Dermis microvascular lymphatic vessel endothelial cell (primary cell): ENCODE measurements around the gene MRS2. TPM values are rescaled to one million over a fixed set of nuclear protein-coding genes. Genes with fewer than 3 reads are reported as not detected.
"Not testable (repeated sequence)": the region's sequence is repeated elsewhere in the genome, so short reads cannot be mapped to it uniquely, and the experiment has no call there.

Experiments used
- DNase-seq, 2 donors: peaks; one replicate each; pipeline versions ENCODE4 v3.0.0 to v3.0.0-alpha.2; 2010; ENCODE audit warnings: low read depth in 2 of 2
- total RNA-seq: library from RNA; depleted of rRNA; stranded (reverse); fragments of >200 nt; gene quantifications from 2 replicates; pipeline ENCODE4 v1.2.1, GENCODE V29; 2014

MRS2 gene, protein sequence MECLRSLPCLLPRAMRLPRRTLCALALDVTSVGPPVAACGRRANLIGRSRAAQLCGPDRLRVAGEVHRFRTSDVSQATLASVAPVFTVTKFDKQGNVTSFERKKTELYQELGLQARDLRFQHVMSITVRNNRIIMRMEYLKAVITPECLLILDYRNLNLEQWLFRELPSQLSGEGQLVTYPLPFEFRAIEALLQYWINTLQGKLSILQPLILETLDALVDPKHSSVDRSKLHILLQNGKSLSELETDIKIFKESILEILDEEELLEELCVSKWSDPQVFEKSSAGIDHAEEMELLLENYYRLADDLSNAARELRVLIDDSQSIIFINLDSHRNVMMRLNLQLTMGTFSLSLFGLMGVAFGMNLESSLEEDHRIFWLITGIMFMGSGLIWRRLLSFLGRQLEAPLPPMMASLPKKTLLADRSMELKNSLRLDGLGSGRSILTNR
- total RNA-seq: 8.0 and 16.2 TPM in 2 replicates

DNA sequence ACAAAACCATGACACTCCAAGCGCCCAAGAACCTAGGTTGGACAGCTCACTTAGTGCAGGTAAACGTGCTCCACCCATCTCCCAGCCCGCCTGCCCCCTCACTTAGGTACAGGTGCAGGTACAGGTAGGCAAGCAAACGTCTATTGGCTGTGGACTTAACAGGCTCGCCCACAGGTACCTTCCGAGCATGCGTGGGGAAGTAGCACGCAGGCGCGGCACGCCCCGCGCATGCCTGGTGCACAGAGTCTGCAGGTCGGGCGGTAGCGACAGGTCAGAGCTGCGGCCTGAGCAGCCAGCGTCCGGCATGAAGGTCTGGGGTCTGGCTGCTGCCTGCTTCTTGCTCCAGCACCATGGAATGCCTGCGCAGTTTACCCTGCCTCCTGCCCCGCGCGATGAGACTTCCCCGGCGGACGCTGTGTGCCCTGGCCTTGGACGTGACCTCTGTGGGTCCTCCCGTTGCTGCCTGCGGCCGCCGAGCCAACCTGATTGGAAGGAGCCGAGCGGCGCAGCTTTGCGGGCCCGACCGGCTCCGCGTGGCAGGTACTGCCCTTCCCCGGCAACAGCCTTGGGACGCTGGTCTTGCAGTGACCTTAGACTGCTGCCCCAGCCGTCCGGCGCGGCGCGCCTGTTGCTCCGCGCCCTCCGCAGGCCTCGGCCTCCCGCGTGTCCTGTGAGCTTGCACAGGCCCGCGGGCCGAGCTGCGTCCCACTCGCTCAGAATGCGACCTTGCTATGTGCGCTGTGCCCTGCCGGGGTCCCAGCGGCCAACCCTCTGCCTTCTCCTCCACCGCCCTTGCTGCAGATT, at the start of gene MRS2:
MRS2 (plus strand) TSS at position 240 of the 804 bp plus-strand sequence; CDS start at position 351, 111 bp downstream.
- DNase-seq: peak; percentile 66 to 84

DNA sequence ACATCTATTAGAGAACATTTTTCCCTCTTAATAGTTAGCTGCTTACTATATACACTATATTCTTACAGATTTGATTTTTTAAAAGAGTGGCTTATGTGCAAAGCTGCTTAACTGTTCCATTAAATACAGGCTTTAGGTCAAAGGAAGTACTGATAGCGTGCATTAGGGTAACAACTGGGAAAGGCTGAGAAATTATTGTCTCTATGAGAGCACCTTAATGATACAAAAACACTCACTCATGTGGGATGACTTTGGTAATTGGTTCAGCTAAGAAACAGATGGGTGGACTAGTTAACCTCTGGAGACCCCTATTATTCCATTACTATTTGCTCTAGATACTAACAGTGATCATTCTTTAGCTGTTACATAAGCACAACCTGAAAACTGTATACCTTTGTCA, 48.9 kb upstream of the MRS2 start:
- no peak for DNase-seq

DNA sequence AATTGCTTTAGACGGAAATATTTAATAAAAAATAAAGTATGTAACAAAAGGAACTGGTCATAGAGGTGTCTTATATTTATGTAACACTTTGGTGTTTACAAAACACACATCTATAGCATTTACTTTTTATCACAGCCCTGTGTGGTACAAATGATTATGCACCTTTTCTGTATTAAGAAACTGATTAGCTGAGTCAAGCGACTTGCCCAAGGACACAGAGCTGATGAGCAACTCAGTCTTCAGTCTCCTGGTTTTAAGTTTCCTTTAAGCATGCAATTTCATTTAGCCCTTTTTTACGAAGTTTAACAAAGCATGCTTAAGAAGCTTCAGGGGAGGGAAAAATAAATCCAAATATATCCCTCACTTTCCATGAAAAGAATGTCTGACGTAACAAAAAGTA, 47.3 kb upstream of the MRS2 start:
- DNase-seq: no peak

DNA sequence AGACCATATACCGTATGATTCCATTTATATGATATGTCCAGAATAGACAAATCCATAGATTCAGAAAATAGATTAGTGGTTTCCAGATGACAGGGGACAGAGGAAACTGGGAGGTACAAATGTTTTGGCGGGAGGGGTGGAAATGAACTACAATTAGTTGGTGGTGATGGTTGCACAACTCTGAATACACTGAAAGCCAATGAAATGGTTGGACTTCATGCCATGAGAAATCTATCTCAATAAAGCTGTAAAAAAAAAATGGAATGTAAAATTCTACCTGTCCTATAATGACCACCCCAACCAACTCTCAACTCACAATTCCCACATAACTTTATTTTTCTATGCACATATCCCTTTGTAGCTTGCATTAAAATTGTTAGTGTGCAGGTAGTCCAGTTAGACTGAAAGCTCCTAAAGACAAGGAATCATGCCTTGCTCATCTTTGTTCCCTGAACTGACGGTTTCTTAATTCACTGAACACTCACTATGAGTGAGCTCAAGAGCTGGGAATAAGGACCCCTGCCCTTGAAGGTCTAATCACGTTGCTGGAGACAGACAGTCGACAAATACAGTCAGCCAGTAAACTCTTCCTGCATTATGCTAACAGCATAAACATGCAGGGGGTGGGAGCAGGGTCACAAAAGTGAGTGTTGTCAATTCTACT, 46.3 kb upstream of the MRS2 start:
- no peak for DNase-seq

DNA sequence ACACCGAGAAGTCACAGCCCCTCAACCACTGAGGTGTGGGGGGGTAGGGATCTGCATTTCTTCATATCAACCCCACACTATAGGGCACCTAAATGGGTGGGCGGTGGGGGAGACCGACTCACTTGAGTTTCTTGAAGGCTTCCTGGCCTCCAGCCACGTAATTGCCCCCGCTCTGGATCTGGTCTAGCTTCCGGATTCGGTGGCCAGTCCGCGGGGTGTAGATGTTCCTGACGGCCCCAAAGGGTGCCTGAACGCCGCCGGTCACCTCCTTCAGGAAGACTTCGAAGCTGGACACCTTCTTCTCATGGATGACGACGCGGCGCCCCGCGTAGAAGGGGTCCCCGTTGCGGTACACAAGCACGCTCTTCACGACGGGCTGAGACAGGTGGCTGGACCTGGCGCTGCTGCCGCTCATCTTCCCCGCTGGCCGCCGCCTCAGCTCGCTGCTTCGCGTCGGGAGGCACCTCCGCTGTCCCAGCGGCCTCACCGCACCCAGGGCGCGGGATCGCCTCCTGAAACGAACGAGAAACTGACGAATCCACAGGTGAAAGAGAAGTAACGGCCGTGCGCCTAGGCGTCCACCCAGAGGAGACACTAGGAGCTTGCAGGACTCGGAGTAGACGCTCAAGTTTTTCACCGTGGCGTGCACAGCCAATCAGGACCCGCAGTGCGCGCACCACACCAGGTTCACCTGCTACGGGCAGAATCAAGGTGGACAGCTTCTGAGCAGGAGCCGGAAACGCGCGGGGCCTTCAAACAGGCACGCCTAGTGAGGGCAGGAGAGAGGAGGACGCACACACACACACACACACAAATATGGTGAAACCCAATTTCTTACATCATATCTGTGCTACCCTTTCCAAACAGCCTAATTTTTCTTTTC, 45.2 kb upstream of the MRS2 start, which contains the start of gene DCDC2:
DCDC2 (minus strand) TSS at position 724 of the 883 bp plus-strand sequence; CDS start at position 415, 309 bp downstream.
- no peak for DNase-seq

DNA sequence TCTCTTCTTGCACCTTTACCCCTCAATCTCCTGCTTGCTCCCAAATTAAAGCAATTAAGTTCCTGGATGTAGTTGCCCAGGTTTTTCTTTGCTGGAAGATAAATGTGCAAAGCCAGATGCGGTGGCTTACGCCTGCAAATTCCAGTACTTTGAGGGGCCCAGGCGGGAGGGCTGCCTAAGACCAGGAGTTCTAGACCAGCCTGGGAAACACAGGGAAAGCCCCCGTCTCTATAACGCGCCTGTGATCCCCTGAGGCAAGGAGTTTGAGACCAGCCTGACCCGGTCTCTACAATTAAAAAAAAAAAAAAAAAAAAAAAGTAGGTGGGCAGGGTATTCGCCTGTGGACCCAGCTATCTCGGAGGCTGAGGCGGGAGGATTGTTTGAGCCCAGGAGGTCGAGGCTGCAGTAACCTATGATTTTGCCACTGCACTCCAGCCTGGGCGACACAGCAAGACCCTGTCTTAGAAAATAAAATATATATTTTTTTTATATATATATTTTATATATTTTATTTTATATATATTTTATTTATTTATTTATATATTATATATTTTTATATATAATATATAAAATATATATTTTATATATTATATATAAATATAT, 44.4 kb upstream of the MRS2 start:
- no peak for DNase-seq

DNA sequence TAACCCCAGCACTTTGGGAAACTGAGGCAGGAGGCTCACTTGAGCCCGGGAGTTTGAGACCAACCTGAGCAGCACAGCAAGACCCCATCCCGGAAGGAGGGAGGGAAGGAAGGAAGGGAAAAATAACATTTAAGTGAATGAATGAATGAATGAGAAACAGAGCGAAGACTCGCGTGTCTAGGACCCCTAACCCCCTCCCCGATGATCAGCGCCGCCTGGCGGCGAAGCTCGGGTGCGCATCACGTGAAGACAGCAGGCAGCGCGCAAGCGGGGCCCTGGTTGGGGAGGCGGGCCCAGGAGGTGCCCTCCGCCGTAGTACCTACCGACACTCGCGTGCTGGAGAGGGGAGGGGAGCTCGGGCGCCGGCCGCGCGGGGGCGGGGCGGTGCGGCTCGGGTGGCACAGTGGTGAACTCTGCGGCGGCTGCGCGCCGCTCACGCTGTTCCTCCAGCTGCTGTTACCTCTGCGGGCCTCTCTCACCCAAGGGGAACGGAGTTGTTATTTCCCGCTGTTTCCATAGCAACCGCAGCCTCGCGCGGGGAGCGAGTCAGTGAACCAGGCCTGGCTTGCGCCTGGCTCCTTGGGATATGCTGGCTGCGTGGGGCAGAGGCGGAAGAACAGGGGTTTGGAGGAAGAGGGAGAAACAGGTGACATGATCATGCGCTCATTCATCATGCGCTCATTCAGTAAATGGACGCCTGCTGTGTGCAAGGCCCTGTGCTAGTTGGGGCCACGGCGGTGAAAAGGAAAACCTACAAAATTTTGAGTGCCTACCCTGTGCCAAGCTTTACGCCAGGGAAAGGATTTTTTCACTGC, 42.9 kb upstream of the MRS2 start:
- peak; percentile 22 to 54 for DNase-seq

DNA sequence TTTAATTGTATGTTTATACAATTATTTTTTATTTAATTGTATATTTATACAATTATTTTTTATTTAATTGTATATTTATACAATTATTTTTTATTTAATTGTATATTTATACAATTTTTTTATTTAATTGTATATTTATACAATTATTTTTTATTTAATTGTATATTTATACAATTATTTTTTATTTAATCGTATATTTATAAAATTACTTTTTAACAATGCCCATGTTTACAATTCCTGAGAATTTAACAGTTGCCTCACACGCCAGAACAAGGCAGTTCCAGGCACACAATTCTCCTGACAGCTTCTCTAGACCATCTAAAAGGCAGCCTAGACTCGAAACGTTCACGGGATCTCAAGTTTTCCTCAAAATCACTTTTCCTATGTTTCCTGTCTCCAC, 40.4 kb upstream of the MRS2 start:
- not testable (repeated sequence) for DNase-seq

DNA sequence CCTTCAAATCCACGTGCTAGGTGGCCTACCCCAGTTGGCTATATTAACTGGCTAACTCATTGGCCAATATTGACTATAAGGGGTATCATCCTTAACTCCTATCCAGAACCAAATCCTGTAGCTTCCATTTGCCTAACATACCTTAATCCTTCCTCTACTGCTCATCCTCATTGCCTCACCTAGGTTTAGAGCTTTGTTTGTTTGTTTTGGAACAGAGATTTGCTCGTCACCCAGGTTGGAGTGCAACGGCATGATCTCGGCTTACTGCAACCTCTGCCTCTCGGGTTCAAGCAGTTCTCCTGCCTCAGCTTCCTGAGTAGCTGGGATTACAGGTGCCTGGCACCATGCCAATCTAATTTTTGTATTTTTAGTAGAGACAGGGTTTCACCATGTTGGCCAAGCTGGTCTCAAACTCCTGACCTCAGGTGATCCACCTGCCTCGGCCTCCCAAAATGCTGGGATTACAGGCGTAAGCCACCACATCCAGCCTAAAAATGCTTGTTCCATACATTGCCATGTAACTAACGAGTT, 37.6 kb upstream of the MRS2 start:
- not testable (repeated sequence) for DNase-seq

DNA sequence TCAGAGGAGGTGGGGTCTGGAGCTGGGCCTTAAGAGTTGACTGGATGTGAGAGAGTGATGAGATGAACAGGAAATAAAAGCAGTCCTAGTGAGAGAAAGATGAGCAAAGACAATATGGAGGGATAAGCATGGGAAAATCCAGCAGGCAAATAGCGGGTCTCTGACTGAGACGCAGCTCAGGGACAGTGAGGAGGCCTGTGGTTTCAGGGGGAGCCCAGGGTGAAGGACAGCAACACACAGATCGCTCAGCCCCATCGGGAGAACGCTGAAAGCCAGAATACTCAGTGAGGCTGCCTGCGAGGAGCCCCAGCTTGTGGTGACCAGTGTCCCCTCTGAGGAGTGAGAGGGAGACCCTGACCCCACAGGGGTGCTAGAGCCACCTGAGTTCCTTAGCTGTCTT, 28.1 kb upstream of the MRS2 start:
- DNase-seq: no peak

DNA sequence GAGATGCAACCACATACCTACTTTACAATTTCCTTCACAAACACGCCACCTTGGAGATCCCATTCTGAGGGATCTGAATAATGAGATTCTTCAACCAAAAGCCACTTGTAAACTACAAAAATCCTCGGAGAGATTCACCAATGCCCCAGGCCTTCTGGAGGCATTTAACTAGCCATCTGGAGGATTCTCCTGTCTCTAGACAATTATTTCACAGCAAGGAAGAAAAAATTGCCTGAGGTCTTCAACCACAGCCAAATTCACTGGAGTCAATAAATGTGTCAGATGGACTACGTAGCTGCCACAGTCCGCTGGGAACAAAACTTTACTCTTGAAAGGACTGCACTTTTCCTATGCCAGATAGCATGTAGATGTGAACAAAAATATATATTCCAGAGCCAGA, 25.9 kb upstream of the MRS2 start:
- DNase-seq: no peak

DNA sequence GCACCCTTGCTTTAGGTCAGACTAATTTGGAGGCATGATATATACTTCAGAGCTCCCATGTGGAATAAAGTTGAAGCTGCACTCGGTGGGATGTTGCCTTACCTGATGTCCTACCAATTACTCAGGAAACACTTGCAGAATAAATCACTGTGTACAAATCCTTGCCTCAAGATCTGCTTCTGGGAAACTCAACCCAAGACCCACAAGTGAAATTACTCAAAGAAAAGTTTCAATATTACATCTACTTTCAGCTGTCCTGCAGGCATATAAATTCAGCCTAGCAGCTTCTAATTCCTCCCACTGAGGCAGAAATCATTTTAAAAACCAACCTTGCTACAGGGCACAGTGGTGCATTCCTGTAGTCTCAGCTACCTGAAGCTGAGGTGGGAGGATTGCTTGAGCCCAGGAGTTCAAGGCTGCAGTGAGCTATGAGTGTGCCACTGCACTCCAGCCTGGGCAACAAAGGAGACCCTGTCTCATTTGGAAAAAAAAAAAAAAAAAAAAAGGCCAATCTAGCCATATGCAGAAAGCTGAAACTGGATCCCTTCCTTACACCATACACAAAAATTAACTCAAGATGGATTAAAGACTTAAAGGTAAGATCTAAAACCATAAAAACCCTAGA, 24.2 kb upstream of the MRS2 start:
- no peak for DNase-seq

DNA sequence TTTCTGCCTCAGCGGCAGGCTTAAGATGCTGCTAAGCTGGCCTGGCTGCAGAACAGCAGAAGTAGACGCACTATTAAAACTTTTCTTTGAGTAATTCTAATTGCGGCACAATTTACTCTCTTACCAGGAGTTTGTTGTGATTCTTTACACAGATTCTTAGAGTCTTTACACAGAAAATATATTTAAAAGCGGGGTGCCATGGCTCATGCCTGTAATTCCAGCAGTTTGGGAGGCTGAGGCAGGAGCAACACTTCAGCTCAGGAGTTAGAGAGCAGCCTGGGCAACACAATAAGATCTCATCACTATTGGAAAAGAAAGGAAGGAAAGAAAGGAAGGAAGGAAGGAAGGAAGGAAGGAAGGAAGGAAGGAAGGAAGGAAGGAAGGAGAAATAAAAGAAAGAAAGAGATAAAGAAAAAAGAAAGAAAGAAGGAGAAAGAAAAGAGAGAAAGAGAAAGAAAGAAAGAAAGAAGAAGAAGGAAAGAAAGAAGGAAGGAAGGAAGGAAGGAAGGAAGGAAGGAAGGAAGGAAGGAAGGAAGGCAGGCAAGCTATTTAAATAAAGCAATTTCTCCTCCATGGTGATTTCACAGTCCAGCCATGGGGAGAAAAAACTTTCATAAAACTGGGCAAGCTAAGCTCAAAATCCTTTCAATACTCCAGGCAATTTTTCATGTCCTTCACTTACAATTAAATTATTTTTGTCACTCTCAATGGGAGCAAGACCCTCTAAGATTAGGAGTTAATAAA, 21.1 kb upstream of the MRS2 start:
- DNase-seq: no peak

DNA sequence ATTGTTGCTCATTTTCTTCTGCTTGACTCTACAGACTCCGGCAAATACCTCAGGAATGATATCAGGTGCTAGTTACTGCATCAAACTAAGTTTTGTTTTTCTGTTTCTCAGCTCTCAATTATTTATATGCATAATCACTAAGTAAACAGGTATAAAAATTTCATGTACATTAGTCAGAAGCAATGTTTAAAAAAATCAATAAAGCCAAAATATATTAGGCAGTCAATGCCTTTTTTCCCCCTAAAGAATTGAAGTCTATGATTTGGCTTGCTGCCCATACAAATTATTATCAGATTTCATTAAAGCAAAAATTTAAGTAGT, 20.6 kb upstream of the MRS2 start:
- no peak for DNase-seq

DNA sequence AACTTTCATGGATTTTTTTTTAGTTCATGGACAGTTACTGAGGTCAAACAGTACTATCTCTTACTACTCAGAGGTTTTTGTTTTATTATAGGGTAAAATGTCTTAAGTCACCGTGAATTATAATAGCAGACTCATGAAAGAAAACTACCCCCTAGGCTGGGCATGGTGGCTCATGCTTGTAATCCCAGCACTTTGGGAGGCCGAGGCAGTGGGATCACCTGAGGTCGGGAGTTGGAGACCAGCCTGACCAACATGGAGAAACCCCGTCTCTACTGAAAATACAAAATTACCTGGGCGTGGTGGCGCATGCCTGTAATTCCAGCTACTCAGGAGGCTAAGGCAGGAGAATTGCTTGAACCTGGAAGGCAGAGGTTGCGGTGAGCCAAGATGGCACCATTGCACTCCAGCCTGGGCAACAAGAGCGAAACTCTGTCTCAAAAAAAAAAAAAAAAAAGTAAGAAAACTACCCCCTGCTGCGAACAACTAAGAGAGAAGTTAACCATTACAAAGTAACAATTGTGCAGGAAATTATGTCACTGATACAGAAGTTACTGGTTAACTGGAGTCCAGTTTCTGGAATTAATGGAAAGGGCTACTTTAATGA, 19.7 kb upstream of the MRS2 start:
- DNase-seq: not testable (repeated sequence)

DNA sequence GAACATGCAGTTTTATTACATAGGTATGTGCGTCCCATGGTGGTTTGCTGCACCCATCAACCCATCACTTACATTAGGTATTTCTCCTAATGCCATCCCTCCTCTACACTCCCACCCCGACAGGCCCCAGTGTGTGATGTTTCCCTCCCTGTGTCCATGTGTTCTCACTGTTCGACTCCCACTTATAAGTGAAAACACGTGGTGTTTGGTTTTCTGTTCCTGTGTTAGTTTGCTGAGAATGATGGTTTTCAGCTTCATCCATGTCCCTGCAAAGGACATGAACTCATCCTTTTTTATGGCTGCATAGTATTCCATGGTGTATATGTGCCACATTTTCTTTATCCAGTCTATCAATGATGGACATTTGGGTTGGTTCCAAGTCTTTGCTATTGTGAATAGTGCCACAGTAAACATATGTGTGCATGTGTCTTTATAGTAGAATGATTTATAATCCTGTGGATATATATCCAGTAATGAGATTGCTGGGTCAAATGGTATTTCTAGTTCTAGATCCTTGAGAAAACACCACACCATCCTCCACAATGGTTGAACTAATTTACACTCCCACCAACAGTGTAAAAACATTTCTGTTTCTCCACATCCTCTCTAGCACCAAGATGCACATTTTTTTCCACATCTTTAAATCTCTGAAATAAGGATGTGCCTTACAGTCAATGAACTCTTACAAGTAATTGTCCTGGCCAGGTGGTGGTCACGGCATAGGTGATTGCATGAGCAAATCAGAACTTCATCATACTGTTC, 18.2 kb upstream of the MRS2 start:
- DNase-seq: not testable (repeated sequence)
